AG09309 (cell line): ENCODE measurements around the gene GJC2.

Source experiments
- DNase-seq: peaks from one replicate; pipeline ENCODE4 v3.0.0-alpha.2; 2010; ENCODE audit warnings: low read depth
- H3K4me3 ChIP-seq: 2 replicates; pipeline ENCODE4 v1.5.1; 2011; ENCODE audit warnings: mild to moderate bottlenecking, low read depth, low read length, moderate library complexity; ENCODE audit not compliant: control insufficient read depth
- CTCF ChIP-seq: IDR thresholded peaks from 2 replicates; pipeline ENCODE4 v1.5.1; 2011; ENCODE audit warnings: mild to moderate bottlenecking, low read depth, low read length, inconsistent platforms; ENCODE audit not compliant: insufficient read depth, control insufficient read depth; ENCODE audit errors: missing control alignments

The GJC2 gene

GRCh38 chr1:228139931-228140723 is 9.6 kb upstream of the GJC2 start, which contains the start of gene GUK1:
Gene GUK1, plus strand, starts transcription at chr1:228140279. Its CDS starts 24 bp downstream, at chr1:228140303.
- DNase-seq, result peak; percentile 95
- TF ChIP-seq CTCF, result peak; percentile 15
- H3K4me3 ChIP-seq, result peak within 1 kb of the TSS; percentile 98

GRCh38 chr1:228140724-228141225 is 9.0 kb upstream of the GJC2 start:
- TF ChIP-seq CTCF, result no peak

GRCh38 chr1:228141226-228142044 is 8.3 kb upstream of the GJC2 start:
- no peak for DNase-seq
- peak overlapping the region; percentile 98 for H3K4me3 ChIP-seq
- no peak for TF ChIP-seq CTCF

More at GRCh38 chr1:228140724-228141225, 9.0 kb upstream of the GJC2 start:
- DNase-seq, result no peak
- H3K4me3 ChIP-seq, result peak overlapping the region; percentile 98

- DNase-seq, result no peak
- TF ChIP-seq CTCF, result no peak
- peak overlapping the region; percentile 98 for H3K4me3 ChIP-seq
Observed at GRCh38 chr1:228142155-228142691, 7.5 kb upstream of the GJC2 start.

- no peak for DNase-seq
- no peak for TF ChIP-seq CTCF
- no peak overlapping the region for H3K4me3 ChIP-seq
Observed at GRCh38 chr1:228142701-228143136, 7.0 kb upstream of the GJC2 start.

GRCh38 chr1:228143480-228144192 is 6.1 kb upstream of the GJC2 start:
- DNase-seq, result no peak
- TF ChIP-seq CTCF, result no peak
- H3K4me3 ChIP-seq, result no peak overlapping the region
